Activated naive CD8-positive, alpha-beta T cell treated with anti-CD3 and anti-CD28 coated beads for 36 hours (primary cell): Measurements from ENCODE around the gene MCRIP2. TPM values are rescaled to one million over a fixed set of nuclear protein-coding genes. Genes with fewer than 3 reads are reported as not detected.

Experiments
- DNase-seq: peaks from one replicate; pipeline ENCODE4 v3.0.0; 2021
- H3K27ac Mint-ChIP-seq: one replicate; pipeline ENCODE4 v1.8.0; 2022; ENCODE audit warnings: mild to moderate bottlenecking, moderate library complexity, mixed read lengths
- H3K27me3 Mint-ChIP-seq: one replicate; pipeline ENCODE4 v1.8.0; 2022; ENCODE audit warnings: mild to moderate bottlenecking, mixed read lengths
- H3K36me3 Mint-ChIP-seq: one replicate; pipeline ENCODE4 v1.8.0; 2021; ENCODE audit warnings: mild to moderate bottlenecking, mixed read lengths
- H3K4me1 Mint-ChIP-seq: one replicate; pipeline ENCODE4 v1.8.0; 2021; ENCODE audit warnings: mixed read lengths
- H3K4me3 Mint-ChIP-seq: one replicate; pipeline ENCODE4 v1.8.0; 2022; ENCODE audit warnings: mild to moderate bottlenecking, moderate library complexity, mixed read lengths
- H3K9me3 Mint-ChIP-seq: one replicate; pipeline ENCODE4 v1.8.0; 2022; ENCODE audit warnings: mixed read lengths
- total RNA-seq, 2 experiments: library from RNA; stranded (reverse); gene quantifications; one replicate each; pipeline ENCODE4 v1.2.3, GENCODE V29; 2021

MCRIP2 gene
- total RNA-seq, 2 experiments from 2014 or later: 56.0 to 60.3 TPM

DNA sequence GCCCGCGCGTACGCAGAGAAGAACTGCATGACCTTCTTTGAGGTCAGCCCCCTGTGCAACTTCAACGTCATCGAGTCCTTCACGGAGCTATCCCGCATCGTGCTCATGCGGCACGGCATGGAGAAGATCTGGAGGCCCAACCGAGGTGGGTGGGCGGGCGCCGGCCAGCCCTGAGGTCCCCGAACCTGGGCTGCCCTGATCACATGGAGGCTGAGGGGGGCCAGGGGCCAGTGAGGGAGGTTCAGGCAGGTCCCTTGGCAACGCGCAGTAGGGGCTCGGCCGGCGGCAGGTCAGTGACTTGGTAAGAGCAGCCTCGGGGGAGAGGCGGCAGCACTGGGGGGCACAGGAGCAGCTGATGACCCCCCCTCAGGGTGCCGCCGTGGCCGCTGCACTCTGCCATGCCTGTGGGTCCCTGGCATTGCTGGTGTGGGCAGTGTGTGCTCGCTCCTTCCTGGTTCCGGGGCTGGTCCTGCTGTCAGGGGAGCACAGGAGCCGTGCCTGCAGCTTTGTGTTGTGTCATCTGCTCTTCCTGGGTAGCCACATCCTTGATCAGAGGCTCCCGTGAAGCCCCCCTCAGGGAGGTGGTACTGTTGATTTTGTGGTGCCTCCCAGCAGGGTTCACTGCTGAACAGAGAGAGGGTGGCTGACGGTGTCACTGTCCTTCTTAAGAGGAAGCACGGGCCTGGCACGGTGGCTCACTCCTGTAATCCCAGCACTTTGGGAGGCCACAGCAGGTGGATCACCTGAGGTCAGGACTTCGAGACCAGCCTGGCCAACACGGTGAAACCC, 15.5 kb upstream of the MCRIP2 start:
- no peak for DNase-seq
- Mint-ChIP-seq H3K9me3 (no peaks in the 10 kb centered on the region), H3K27me3 (no peaks in the 10 kb centered on the region), H3K27ac (no peak overlapping the region), H3K36me3 (no peaks in the 10 kb centered on the region), H3K4me3 (no peak overlapping the region), H3K4me1 (no peaks in the 10 kb centered on the region)

DNA sequence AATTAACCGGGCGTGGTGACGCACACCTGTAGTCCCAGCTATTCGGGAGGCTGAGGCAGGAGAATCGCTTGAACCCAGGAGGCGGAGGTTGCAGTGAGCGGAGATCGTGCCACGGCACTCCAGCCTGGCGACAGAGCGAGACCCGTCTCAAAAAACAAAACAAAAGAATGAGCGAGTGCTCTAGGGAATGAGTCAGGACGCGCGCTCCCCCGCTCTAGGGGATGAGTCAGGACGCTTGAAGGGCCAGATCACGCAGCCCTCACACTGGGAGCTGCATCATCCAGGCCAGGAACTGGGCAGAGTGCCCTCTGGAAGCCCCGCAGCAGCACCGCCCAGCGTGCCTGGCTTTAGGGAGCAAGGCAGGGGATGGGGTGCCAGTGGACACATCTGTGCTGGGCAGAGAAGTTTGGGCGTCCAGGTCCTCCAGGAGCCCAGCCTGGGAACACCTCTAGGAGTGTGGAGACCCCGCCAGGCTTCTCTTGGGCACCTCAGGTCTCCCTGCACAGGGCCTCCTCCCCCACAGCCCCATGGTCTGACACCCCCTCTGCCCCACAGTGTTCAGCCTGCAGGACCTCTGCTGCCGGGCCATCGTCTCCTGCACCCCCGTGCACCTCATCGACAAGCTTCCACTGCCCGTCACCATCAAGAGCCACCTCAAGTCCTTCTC, 14.7 kb upstream of the MCRIP2 start:
- Mint-ChIP-seq H3K27ac (no peak overlapping the region), H3K9me3 (no peaks in the 10 kb centered on the region)

DNA sequence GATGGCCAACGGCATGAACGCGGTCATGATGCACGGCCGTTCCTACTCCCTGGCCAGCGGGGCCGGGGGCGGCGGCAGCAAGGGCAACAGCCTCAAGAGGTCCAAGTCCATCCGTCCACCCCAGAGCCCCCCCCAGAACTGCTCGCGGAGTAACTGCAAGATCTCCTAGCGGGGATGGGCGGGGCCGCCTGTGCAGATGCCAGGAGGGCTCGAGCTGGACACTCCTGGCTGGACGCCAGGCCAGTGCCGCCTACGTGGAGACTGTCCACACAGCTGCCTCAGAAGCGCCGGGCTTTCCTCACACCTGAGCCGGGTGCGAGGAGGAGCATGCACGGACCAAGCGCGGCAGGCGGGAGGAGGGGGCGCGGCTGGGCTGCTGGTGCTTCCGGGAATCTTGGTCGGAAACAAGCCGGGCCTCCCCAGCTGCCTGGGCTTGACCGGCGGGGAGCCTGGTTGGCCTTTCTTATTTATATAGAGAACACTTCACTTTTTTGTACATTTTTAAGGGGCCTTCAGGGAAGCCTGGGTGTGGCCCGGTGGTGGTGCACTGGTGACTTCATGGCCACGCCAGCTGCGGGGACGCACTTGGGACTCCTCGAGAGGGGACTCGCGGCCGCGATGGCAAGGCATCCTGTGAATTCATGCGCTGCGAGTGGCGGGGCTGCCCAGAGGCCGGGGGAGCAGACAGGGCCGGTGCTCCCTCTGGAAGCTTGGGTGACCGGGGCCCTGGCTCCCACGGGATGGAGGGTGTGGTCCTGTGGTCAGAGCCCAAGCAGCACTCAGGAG, 14.0 kb upstream of the MCRIP2 start:
- no peaks in the 10 kb centered on the region for H3K4me1 Mint-ChIP-seq
- no peaks in the 10 kb centered on the region for H3K9me3 Mint-ChIP-seq
- H3K36me3 Mint-ChIP-seq: no peaks in the 10 kb centered on the region
- no peak overlapping the region for H3K27ac Mint-ChIP-seq
- no peak overlapping the region for H3K4me3 Mint-ChIP-seq
- H3K27me3 Mint-ChIP-seq: no peaks in the 10 kb centered on the region
- no peak for DNase-seq

More for the DNA sequence above, 14.7 kb upstream of the MCRIP2 start:
- no peaks in the 10 kb centered on the region for H3K36me3 Mint-ChIP-seq
- H3K4me3 Mint-ChIP-seq: no peak overlapping the region
- no peaks in the 10 kb centered on the region for H3K4me1 Mint-ChIP-seq
- no peaks in the 10 kb centered on the region for H3K27me3 Mint-ChIP-seq
- no peak for DNase-seq

GRCh38 chr16:628321-629061, 13.1 kb upstream of the MCRIP2 start:
- Mint-ChIP-seq H3K36me3 (no peaks in the 10 kb centered on the region), H3K4me1 (no peaks in the 10 kb centered on the region), H3K4me3 (no peak overlapping the region), H3K27ac (no peak overlapping the region), H3K9me3 (no peaks in the 10 kb centered on the region), H3K27me3 (no peaks in the 10 kb centered on the region)
- no peak for DNase-seq

- no peak overlapping the region for H3K4me3 Mint-ChIP-seq
- no peak for DNase-seq
- H3K27me3 Mint-ChIP-seq: no peaks in the 10 kb centered on the region
- H3K27ac Mint-ChIP-seq: no peak overlapping the region
- no peaks in the 10 kb centered on the region for H3K9me3 Mint-ChIP-seq
- H3K4me1 Mint-ChIP-seq: no peaks in the 10 kb centered on the region
- H3K36me3 Mint-ChIP-seq: no peaks in the 10 kb centered on the region
These were observed 12.3 kb upstream of the MCRIP2 start for GRCh38 chr16:629185-629832.

DNA sequence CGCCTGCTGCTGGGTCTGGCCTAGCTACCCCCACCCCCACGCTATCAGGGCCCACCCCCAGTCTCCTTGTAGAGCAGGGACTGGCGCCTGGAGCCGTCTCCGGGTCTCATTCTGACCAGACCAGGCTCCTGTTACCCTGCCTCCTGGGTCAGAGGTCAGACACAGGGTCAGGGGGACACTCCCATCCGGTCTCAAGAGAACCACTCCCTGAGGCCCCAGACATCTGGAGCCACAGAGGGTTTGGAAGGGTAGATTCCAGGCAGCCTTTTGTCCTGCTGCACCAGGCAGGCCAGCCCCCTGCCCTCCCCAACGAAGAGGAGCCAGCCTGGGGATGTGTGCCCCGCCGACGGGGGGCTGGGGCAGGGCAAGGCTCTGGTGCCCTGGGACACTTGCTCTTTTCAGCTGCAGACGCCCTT, 11.8 kb upstream of the MCRIP2 start:
- DNase-seq: no peak
- H3K27ac Mint-ChIP-seq: no peak overlapping the region
- no peaks in the 10 kb centered on the region for H3K9me3 Mint-ChIP-seq
- H3K4me1 Mint-ChIP-seq: peaks cover under 1% of the 10 kb centered on the region
- H3K27me3 Mint-ChIP-seq: no peaks in the 10 kb centered on the region
- H3K36me3 Mint-ChIP-seq: peaks cover under 1% of the 10 kb centered on the region
- no peak overlapping the region for H3K4me3 Mint-ChIP-seq

- H3K4me1 Mint-ChIP-seq: peaks cover 1% of the 10 kb centered on the region
- peaks cover 2% of the 10 kb centered on the region for H3K36me3 Mint-ChIP-seq
- no peak for DNase-seq
- no peaks in the 10 kb centered on the region for H3K9me3 Mint-ChIP-seq
- no peak overlapping the region for H3K4me3 Mint-ChIP-seq
- no peaks in the 10 kb centered on the region for H3K27me3 Mint-ChIP-seq
- H3K27ac Mint-ChIP-seq: no peak overlapping the region
These were observed 11.3 kb upstream of the MCRIP2 start for GRCh38 chr16:630249-630814.

DNA sequence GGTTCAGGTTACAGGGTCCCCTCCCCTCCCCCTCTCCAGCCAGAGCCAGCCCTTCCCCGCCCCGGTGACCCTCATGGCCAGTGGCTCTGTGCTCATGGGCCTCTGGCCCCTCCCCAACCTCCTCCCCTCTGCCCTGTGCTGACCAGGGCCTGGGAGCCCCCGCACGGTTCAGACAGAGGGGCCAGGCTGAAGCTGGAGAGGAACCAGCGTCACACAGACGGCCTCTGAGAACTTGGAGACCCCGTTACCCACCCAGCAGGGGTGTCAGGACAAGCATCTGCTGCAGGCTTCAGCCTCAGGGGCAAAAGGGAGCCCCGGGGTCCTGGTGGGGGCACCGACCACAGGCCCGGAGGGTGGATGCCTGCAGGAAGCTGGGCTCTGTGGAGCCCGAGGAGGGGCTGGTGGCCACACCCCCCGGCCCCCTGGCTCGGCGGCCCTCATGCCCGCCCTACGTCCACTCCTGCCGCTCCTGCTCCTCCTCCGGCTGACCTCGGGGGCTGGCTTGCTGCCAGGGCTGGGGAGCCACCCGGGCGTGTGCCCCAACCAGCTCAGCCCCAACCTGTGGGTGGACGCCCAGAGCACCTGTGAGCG, 10.7 kb upstream of the MCRIP2 start, which contains the start of gene WFIKKN1:
Gene WFIKKN1 (plus strand): TSS at position 171 of the 591 bp plus-strand sequence. CDS start 269 bp downstream, at position 440.
- Mint-ChIP-seq H3K9me3 (no peaks in the 10 kb centered on the region), H3K4me1 (peaks cover 1% of the 10 kb centered on the region), H3K27ac (no peak within 1 kb of the TSS), H3K27me3 (no peaks in the 10 kb centered on the region), H3K36me3 (peaks cover 2% of the 10 kb centered on the region), H3K4me3 (no peak within 1 kb of the TSS)
- no peak for DNase-seq

- no peaks in the 10 kb centered on the region for H3K9me3 Mint-ChIP-seq
- H3K4me3 Mint-ChIP-seq: no peak overlapping the region
- DNase-seq: no peak
- peaks cover 5% of the 10 kb centered on the region for H3K27me3 Mint-ChIP-seq
- H3K27ac Mint-ChIP-seq: no peak overlapping the region
- H3K4me1 Mint-ChIP-seq: peaks cover 5% of the 10 kb centered on the region
- H3K36me3 Mint-ChIP-seq: peaks cover 5% of the 10 kb centered on the region
These were observed 9.7 kb upstream of the MCRIP2 start for GRCh38 chr16:631808-632358.

- Mint-ChIP-seq H3K36me3 (peaks cover 5% of the 10 kb centered on the region), H3K27ac (no peak overlapping the region), H3K27me3 (peaks cover 5% of the 10 kb centered on the region), H3K9me3 (no peaks in the 10 kb centered on the region), H3K4me1 (peaks cover 5% of the 10 kb centered on the region), H3K4me3 (no peak overlapping the region)
- no peak for DNase-seq
These were observed 8.9 kb upstream of the MCRIP2 start for GRCh38 chr16:632486-633335.

DNA sequence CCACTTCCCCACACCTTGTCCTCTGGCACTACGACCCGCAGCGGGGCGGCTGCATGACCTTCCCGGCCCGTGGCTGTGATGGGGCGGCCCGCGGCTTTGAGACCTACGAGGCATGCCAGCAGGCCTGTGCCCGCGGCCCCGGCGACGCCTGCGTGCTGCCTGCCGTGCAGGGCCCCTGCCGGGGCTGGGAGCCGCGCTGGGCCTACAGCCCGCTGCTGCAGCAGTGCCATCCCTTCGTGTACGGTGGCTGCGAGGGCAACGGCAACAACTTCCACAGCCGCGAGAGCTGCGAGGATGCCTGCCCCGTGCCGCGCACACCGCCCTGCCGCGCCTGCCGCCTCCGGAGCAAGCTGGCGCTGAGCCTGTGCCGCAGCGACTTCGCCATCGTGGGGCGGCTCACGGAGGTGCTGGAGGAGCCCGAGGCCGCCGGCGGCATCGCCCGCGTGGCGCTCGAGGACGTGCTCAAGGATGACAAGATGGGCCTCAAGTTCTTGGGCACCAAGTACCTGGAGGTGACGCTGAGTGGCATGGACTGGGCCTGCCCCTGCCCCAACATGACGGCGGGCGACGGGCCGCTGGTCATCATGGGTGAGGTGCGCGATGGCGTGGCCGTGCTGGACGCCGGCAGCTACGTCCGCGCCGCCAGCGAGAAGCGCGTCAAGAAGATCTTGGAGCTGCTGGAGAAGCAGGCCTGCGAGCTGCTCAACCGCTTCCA, 8.1 kb upstream of the MCRIP2 start:
- no peak overlapping the region for H3K4me3 Mint-ChIP-seq
- peaks cover 7% of the 10 kb centered on the region for H3K4me1 Mint-ChIP-seq
- no peak for DNase-seq
- no peak overlapping the region for H3K27ac Mint-ChIP-seq
- H3K27me3 Mint-ChIP-seq: peaks cover 5% of the 10 kb centered on the region
- no peaks in the 10 kb centered on the region for H3K9me3 Mint-ChIP-seq
- peaks cover 5% of the 10 kb centered on the region for H3K36me3 Mint-ChIP-seq

DNA sequence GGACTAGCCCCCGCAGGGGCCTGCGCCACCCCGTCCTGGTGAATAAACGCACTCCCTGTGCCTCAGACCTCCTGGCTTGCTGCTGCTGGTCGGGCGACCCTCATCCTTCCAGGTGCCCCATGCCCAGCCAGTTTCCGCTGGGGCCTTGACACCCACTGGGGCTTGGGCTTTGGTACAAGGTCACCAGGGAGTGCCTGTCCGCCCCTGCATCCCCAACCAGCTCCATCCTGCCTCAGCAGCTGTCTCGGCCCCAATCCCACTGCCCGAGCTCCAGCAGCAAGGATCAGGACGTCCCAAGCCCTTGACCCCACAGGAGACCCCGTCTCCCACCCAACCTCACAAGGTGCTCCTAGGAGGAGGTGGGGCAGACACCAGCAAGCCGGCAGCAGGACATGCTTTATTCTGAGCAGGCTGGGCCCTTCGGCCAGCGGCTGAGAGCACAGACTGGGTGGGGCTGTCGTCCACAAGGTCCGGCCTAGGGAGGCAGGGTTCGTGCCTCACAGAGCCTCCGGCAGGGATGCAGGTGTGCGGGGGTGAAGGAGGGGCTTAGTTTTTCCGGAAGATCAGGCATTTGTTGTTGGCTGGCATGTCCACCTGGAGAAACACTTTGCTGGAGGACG, 7.5 kb upstream of the MCRIP2 start:
- Mint-ChIP-seq H3K4me1 (peaks cover 7% of the 10 kb centered on the region), H3K27me3 (peaks cover 5% of the 10 kb centered on the region), H3K4me3 (peak overlapping the region; percentile 51), H3K36me3 (peaks cover 5% of the 10 kb centered on the region), H3K27ac (no peak overlapping the region), H3K9me3 (no peaks in the 10 kb centered on the region)
- no peak for DNase-seq
